ENCODE results near the gene GAB2. TPM values are rescaled to one million over a fixed set of nuclear protein-coding genes. Genes with fewer than 3 reads are reported as not detected.

The GAB2 gene
- total and polyA plus RNA-seq, 10 of the 15 experiments (the other 5 are each of a cell fraction or from before 2014, with no cell fraction given), result 0.69 to 12.6 (median 3.8) TPM

GRCh38 chr11:78277314-78277994, 140.2 kb downstream of the GAB2 start:
- H3K9ac ChIP-seq (ENCODE audit: control insufficient read depth, insufficient read depth, low read length), result no peak overlapping the region
- H3K79me2 ChIP-seq (ENCODE audit: control insufficient read depth, insufficient read depth, low read length), result no peaks in the 10 kb centered on the region
- H4K20me1 ChIP-seq (ENCODE audit: control insufficient read depth, insufficient read depth), result no peaks in the 10 kb centered on the region
- POLR2A ChIA-PET, result no interaction called here
- SMC1A ChIA-PET (ENCODE audit: uncharacterized antibody, unreplicated experiment), result no interaction called here
- H3K27me3 ChIP-seq (replicated peaks in 1 of 2; ENCODE audit: control insufficient read depth in 2 of 2, insufficient read depth in 2 of 2, low read length in 1 of 2), result no peaks in the 10 kb centered on the region
- CTCF ChIA-PET, result no interaction called here
- DNase-seq (ENCODE audit: low read depth, low spot score) (no peak), ATAC-seq (no peak), FAIRE-seq (no peak)
- no peak overlapping the region for H3K4me2 ChIP-seq (ENCODE audit: control insufficient read depth, insufficient read depth)
- intact Hi-C loops (cut with micrococcal nuclease; ENCODE audit: unreplicated experiment) (no loop called here), in situ Hi-C loops (cut with MboI) (no loop called here)
- peaks cover 4% of the 10 kb centered on the region; the same call in 1 of the 3 replicates for H3K9me3 ChIP-seq (replicated peaks; ENCODE audit: control insufficient read depth, insufficient read depth, low read length)
- no peaks in the 10 kb centered on the region for H3K36me3 ChIP-seq (ENCODE audit: control insufficient read depth in 2 of 2, insufficient read depth in 2 of 2, low read length in 1 of 2)
- WGBS (ENCODE audit: insufficient coverage, insufficient replicate concordance, low lambda C conversion rate, missing lambda C conversion rate), result 41% methylated on average over 7 of the region's 7 CpGs
- no peaks in the 10 kb centered on the region for H3K4me1 ChIP-seq (ENCODE audit: control insufficient read depth, insufficient read depth, low read length)
- H2AFZ ChIP-seq (ENCODE audit: control insufficient read depth, low read depth, low read length), result no peak overlapping the region
- H3K27ac ChIP-seq (ENCODE audit: control insufficient read depth, insufficient read depth), result no peak overlapping the region
- BruUV-seq (replicated peaks), result no TSS peak
- RAD21 ChIA-PET (ENCODE audit: unreplicated experiment), result no interaction called here
- H3K4me3 ChIP-seq, result no peak overlapping the region
- TF ChIP-seq NR2C1 (IDR thresholded peaks at IDR 0.05) (no peak), MEF2A (IDR thresholded peaks at IDR 0.05; ENCODE audit: insufficient read depth, low read depth, low read length) (no peak), IKZF2 (IDR thresholded peaks at IDR 0.05) (no peak), RB1 (IDR thresholded peaks at IDR 0.05; ENCODE audit: borderline replicate concordance) (no peak), POU2F2 (IDR thresholded peaks at IDR 0.05; ENCODE audit: borderline replicate concordance, low read depth, low read length) (no peak), MXI1 (IDR thresholded peaks at IDR 0.05; ENCODE audit: low read depth, low read length) (no peak), MYB (IDR thresholded peaks at IDR 0.05; ENCODE audit: borderline replicate concordance, low read depth, low read length) (no peak), NFXL1 (IDR thresholded peaks at IDR 0.05; ENCODE audit: borderline replicate concordance) (no peak), RELB (IDR thresholded peaks at IDR 0.05; ENCODE audit: low read depth) (no peak), ZNF24 (IDR thresholded peaks at IDR 0.05) (no peak), GATAD2B (conservative IDR thresholded peaks at IDR 0.05; ENCODE audit: low read depth) (no peak), WRNIP1 (IDR thresholded peaks at IDR 0.05; ENCODE audit: borderline replicate concordance, low read depth, low read length) (no peak), NFYA (IDR thresholded peaks at IDR 0.05; ENCODE audit: borderline replicate concordance, low read depth, low read length) (no peak), ZNF384 (IDR thresholded peaks at IDR 0.05; ENCODE audit: borderline replicate concordance, low read depth, low read length) (no peak), BHLHE40 (IDR thresholded peaks at IDR 0.05; ENCODE audit: borderline replicate concordance in 1 of 2, low read depth in 2 of 2, low read length in 1 of 2) (no peak)
- TF ChIP-seq, protein P1, sequence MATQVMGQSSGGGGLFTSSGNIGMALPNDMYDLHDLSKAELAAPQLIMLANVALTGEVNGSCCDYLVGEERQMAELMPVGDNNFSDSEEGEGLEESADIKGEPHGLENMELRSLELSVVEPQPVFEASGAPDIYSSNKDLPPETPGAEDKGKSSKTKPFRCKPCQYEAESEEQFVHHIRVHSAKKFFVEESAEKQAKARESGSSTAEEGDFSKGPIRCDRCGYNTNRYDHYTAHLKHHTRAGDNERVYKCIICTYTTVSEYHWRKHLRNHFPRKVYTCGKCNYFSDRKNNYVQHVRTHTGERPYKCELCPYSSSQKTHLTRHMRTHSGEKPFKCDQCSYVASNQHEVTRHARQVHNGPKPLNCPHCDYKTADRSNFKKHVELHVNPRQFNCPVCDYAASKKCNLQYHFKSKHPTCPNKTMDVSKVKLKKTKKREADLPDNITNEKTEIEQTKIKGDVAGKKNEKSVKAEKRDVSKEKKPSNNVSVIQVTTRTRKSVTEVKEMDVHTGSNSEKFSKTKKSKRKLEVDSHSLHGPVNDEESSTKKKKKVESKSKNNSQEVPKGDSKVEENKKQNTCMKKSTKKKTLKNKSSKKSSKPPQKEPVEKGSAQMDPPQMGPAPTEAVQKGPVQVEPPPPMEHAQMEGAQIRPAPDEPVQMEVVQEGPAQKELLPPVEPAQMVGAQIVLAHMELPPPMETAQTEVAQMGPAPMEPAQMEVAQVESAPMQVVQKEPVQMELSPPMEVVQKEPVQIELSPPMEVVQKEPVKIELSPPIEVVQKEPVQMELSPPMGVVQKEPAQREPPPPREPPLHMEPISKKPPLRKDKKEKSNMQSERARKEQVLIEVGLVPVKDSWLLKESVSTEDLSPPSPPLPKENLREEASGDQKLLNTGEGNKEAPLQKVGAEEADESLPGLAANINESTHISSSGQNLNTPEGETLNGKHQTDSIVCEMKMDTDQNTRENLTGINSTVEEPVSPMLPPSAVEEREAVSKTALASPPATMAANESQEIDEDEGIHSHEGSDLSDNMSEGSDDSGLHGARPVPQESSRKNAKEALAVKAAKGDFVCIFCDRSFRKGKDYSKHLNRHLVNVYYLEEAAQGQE (IDR thresholded peaks at IDR 0.05; ENCODE audit: low read depth, low read length), result no peak
